GM06990 (cell line): ENCODE measurements around the gene POC1B.

Experiments used
- DNase-seq: peaks from one replicate; pipeline ENCODE4 v3.0.0-alpha.2; 2011; ENCODE audit not compliant: insufficient read length; ENCODE audit errors: extremely low read depth
- H3K27me3 ChIP-seq: replicated peaks from 2 replicates; pipeline ENCODE4 v1.6.0; 2011; ENCODE audit warnings: low read length; ENCODE audit not compliant: control insufficient read depth, insufficient read depth
- H3K36me3 ChIP-seq: 2 replicates; pipeline ENCODE4 v1.5.1; 2011; ENCODE audit warnings: low read length; ENCODE audit not compliant: control insufficient read depth, insufficient read depth
- H3K4me3 ChIP-seq: replicated peaks from 2 replicates; pipeline ENCODE4 v1.5.1; 2011; ENCODE audit warnings: low read depth, mild to moderate bottlenecking, control low read depth, low read length
- CTCF ChIP-seq: IDR thresholded peaks from 2 replicates; pipeline ENCODE4 v1.5.1; 2011; ENCODE audit warnings: low read length, control low read depth, mild to moderate bottlenecking, inconsistent platforms; ENCODE audit not compliant: insufficient read depth, poor library complexity, severe bottlenecking

Gene POC1B

GRCh38 chr12:89453121-89453978, 72.5 kb downstream of the POC1B start:
- no peak for TF ChIP-seq CTCF
- no peak for DNase-seq
- Histone ChIP-seq H3K36me3 (no peaks in the 10 kb centered on the region), H3K4me3 (no peak overlapping the region), H3K27me3 (no peaks in the 10 kb centered on the region)

GRCh38 chr12:89451841-89452251, 74.0 kb downstream of the POC1B start:
- DNase-seq, result no peak
- H3K4me3 ChIP-seq, result no peak overlapping the region
- no peak for TF ChIP-seq CTCF

GRCh38 chr12:89450907-89451306, 74.9 kb downstream of the POC1B start:
- no peak for TF ChIP-seq CTCF
- no peaks in the 10 kb centered on the region for H3K27me3 ChIP-seq
- no peak for DNase-seq

More at GRCh38 chr12:89451841-89452251, 74.0 kb downstream of the POC1B start:
- Histone ChIP-seq H3K27me3 (no peaks in the 10 kb centered on the region), H3K36me3 (no peaks in the 10 kb centered on the region)

GRCh38 chr12:89448951-89449371, 76.9 kb downstream of the POC1B start:
- H3K36me3 ChIP-seq, result no peaks in the 10 kb centered on the region
- no peak for TF ChIP-seq CTCF
- H3K4me3 ChIP-seq, result no peak overlapping the region
- no peak for DNase-seq
- H3K27me3 ChIP-seq, result no peaks in the 10 kb centered on the region

More at GRCh38 chr12:89450907-89451306, 74.9 kb downstream of the POC1B start:
- Histone ChIP-seq H3K4me3 (no peak overlapping the region), H3K36me3 (no peaks in the 10 kb centered on the region)

- no peak for DNase-seq
- TF ChIP-seq CTCF, result no peak
These were observed 77.3 kb downstream of the POC1B start for GRCh38 chr12:89448526-89448925.

More at GRCh38 chr12:89448526-89448925, 77.3 kb downstream of the POC1B start:
- H3K27me3 ChIP-seq, result no peaks in the 10 kb centered on the region
- H3K36me3 ChIP-seq, result no peaks in the 10 kb centered on the region
- H3K4me3 ChIP-seq, result no peak overlapping the region
